GM19043 (cell line): ENCODE data around the gene ZBTB22.
"Not testable (repeated sequence)": the region's sequence is repeated elsewhere in the genome, so short reads cannot be mapped to it uniquely, and the experiment has no call there.

Experiments
- ATAC-seq: cut with Tn5 transposase; IDR thresholded peaks from one replicate; pipeline ENCODE4 v1.9.1; 2021; ENCODE audit warnings: low read depth; ENCODE audit not compliant: unreplicated experiment

Gene ZBTB22

DNA sequence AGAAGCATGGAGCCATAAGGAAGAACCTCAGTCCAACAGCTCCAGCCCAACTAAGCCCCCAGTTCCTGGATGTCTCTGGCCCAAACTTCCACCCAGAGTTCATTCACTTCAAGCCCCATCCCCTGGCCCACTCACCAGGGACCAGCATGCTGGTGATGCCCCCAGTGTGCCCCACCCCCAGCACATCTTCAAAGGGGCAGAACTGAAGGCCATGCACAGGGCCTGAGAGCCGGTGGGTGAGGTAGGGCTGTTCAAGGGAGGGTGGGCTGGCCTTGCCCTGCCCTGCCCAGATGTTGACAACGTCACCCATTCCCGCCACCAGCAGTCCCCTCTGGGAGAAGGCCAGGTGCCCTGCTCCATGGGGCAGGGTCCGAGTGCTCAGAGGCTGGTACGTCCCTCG lies 37.0 kb downstream of the ZBTB22 start:
- no peak for ATAC-seq

DNA sequence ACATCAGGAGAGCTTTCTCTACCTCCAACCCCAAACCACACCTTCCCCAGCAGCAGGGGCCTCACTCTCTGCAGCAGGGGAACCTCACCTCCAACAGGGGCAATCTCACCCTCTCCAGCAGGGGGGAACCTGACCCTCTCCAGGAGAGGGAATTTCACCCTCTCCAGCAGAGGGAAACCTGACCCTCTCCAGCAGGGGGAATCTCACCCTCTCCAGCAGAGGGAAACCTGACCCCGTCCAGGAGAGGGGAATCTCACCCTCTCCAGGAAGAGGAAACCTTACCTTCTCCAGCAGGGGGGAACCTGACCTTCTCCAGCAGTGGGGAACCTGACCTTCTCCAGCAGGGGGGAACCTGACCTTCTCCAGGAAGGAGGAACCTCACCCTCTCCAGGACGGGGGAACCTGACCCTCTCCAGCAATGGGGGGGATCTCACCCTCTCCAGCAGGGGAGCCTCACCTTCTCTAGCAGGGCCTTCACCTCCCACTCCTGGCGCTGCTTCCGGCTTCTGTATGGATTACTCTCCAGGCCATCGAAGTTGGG lies 37.5 kb downstream of the ZBTB22 start:
- no peak for ATAC-seq

DNA sequence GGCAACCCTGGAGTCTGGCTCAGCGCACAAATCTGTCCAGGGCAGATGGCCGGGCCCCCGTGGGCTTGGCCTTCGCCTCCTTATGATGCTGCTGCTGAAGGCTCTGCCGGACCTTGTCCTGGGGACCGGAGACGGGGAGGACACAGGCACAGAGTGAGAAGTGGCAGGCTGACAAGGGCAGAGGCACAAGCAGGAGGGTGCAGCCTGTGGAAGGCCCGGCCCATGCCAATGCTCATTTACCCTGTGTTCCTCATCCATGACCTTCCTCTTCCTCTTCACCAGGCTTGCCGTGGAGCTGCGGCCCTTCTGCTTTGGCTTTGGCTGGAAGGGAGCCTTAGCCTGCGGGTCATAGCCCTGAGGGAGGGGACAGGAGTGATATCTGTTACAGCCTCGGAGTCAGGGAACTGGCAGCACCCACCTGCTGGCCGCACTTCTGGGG lies 38.3 kb downstream of the ZBTB22 start:
- ATAC-seq: no peak

DNA sequence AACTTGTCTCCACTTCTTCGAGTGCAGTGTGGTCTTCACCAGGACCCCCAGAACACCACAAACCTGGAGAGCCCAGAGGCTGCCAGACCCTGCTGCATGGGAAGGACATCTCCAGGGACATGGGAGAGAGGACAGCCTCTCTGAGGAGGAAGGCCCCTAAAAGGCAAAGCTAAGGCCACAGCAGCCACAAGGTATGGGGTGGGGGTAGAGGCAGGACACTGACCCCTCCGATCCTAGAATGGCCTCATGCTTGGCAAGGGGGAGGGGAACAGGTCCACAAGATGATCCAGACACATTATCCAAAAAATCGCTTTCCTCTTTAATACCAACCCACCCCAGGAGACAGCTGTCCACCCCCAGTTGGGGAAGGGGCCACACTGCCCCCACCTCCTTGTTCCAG lies 38.7 kb downstream of the ZBTB22 start:
- no peak for ATAC-seq

DNA sequence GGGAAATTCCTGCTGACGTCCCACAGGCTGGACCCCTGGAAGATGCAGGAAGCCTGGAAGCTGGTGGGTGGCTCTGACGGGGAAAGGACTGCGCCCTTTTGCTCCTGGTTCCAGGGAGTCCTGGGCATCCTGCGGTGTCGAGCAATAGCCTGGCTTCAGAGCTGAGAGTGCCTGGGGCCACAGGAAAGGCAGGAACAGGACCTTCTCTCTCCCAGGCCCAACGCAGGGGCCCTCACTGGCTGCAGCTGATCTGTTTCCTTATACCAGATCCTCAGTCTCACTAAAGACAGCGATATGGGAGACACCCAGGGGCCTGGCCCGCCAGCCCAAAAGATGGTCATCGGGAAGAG lies 39.2 kb downstream of the ZBTB22 start:
- no peak for ATAC-seq

DNA sequence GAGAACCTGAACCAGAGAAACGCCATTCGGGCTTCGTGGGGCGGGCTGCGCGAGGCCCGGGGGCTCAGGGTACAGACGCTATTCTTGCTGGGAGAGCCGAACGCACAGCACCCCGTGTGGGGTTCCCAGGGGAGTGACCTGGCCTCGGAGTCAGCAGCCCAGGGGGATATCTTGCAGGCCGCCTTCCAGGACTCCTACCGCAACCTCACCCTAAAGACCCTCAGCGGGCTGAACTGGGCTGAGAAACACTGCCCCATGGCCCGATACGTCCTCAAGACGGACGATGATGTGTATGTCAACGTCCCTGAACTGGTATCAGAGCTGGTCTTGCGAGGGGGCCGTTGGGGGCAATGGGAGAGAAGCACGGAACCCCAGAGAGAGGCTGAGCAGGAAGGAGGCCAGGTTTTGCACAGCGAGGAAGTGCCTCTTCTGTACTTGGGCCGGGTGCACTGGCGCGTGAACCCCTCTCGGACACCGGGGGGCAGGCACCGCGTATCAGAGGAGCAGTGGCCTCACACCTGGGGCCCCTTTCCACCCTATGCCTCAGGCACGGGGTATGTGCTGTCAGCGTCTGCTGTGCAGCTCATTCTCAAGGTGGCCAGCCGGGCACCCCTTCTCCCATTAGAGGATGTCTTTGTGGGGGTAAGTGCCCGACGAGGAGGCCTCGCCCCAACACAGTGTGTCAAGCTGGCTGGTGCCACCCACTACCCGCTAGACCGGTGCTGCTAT lies 39.7 kb downstream of the ZBTB22 start:
- no peak for ATAC-seq

DNA sequence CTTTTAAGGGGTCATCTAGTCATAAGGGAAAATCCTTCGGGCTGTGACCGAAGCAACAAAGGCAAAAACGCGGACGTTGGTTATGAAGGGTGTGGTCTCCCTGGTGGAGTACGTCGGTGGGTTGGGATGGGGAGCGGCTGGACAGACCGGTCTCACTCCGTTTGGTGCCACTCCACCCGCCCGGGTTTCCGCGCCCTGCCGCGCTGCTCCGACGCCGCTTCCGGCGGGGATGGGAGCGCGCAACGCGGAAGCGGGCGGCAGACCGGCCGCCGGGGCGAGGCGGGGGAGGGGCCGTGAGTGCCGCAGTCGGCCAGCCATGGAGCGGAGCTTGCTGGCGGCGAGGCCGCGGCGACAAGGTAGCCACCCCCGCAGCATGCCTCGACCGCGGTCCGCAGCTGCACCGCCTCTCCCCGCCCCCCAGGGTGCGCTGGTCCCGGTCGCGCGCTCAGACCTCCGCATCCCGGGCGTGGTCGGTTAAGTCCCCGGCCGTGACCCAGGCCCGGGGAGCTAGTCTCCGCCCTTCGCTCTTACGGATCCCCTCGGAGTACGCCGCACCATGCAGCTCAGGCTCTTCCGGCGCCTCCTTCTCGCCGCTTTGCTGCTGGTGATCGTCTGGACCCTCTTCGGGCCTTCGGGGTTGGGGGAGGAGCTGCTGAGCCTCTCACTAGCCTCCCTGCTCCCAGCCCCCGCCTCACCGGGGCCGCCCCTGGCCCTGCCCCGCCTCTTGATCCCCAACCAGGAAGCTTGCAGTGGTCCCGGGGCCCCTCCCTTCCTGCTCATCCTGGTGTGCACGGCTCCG lies 40.5 kb downstream of the ZBTB22 start, which contains the start of gene B3GALT4:
Gene B3GALT4 (plus strand): TSS at position 260 of the 799 bp plus-strand sequence. CDS start 297 bp downstream, at position 557.
- peak; percentile 51 for ATAC-seq

DNA sequence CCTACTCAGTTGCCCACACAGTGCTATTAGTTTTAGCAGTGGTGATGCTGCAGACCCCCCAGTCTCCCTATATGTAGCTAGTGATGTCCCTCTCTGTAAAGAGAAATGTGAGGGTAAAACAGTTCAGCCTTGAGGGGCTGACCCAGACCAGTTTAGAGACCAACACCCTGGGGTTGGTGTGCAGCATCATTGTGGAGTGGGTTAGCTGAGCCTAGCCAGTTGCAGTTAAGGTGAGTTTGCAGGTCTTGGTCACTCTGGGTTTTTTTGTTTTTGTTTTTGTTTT lies 41.0 kb downstream of the ZBTB22 start:
- no peak for ATAC-seq

DNA sequence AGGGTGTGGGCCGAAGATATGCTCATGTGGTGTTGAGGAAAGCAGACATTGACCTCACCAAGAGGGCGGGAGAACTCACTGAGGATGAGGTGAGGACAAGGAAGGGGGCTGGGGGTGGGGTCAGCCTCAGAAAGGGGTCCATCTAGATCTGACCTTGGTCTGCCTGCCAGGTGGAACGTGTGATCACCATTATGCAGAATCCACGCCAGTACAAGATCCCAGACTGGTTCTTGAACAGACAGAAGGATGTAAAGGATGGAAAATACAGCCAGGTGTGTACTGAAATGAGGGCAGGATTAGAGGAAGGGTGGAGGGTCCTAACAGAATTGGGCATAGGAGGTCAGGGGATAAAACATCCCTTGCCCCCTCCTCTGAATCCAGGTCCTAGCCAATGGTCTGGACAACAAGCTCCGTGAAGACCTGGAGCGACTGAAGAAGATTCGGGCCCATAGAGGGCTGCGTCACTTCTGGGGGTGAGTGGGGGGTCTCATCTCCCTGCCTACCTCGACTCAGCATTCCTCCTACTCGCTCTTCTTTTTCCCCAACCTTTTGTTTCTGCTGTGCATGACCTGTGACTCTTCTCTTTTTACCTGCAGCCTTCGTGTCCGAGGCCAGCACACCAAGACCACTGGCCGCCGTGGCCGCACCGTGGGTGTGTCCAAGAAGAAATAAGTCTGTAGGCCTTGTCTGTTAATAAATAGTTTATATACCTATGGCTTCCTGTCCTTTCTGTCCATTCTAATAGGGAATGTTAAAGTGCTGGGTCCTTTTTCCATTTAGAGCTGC lies 41.6 kb downstream of the ZBTB22 start:
- ATAC-seq: not testable (repeated sequence)

DNA sequence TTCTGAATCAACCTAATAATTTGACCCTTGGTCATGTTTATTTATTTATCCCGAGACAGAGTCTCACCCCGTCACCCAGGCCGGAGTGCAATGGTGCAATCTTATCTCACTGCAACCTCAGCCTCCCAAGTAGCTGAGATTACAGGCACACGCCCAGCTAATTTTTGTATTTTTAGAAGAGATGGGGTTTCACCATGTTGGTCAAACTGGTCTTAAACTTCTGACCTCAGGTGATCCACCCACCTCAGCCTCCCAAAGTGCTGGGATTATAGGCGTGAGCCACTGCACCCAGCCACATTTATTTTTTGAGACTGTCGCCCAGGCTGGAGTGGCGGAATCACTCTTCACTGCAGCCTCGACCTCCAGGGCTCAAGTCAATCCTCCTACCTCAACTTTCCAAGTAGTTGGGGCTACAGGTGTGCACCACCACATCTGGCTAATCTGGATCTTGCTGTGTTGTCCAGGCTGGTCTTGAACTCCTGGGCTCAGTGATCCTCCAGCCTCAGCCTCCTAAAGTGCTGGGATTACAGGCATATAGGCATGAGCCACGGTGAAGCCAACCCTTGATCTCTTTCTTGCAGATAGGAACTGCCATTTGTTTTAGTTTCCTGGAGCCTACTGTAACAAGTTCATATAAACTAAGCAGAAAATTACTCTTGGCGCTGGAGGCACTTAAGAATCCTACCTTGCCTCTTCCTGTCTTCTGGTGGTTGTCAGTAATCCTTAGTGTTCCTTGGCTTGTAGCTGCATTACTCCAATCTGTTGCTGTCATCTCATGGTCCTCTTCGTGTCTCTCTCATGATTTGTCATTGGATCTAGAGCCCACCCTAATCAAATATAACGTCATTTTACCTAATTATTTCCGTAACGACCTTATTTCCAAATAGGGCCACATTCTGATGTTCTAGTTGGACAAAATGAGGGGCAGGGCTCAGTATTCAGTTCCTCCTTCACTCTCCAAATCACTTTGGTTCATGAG lies 43.3 kb downstream of the ZBTB22 start:
- no peak for ATAC-seq

DNA sequence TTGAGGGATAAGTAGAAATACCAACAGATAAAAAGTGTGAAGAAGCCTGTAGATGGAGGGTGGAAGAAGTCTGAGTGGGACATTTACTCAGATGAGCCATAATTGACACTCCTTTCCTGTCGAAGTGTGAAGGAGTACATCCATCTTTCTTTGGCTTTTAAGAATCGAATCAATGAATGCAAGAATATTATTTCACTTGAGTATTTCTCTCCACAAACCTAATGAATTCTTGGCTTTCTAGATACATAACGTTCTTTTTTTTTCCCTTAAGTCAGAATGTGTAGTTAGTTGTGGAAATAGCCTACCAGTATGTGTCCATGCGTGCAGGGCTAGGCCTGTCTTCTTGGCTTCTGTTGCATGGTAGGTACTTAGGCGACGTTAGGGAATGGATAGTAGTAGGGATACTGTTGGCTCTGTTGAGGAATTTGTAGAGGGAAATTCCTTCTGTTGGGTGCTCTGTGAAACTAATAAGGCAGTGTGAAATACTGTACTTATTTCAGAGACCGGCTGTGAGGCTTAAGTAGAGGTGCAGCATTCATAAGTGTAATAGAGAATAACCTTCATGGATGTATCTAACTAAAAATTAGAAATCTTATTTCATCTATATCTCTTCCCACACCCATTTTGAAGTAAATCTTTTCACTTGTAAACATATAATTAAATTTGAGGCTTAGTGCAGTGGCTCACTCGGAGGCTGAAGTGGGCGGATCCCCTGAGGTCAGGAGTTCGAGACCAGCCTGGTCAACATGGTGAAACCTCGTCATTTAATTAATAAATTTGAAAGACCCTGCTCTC lies 44.2 kb downstream of the ZBTB22 start:
- ATAC-seq: no peak

DNA sequence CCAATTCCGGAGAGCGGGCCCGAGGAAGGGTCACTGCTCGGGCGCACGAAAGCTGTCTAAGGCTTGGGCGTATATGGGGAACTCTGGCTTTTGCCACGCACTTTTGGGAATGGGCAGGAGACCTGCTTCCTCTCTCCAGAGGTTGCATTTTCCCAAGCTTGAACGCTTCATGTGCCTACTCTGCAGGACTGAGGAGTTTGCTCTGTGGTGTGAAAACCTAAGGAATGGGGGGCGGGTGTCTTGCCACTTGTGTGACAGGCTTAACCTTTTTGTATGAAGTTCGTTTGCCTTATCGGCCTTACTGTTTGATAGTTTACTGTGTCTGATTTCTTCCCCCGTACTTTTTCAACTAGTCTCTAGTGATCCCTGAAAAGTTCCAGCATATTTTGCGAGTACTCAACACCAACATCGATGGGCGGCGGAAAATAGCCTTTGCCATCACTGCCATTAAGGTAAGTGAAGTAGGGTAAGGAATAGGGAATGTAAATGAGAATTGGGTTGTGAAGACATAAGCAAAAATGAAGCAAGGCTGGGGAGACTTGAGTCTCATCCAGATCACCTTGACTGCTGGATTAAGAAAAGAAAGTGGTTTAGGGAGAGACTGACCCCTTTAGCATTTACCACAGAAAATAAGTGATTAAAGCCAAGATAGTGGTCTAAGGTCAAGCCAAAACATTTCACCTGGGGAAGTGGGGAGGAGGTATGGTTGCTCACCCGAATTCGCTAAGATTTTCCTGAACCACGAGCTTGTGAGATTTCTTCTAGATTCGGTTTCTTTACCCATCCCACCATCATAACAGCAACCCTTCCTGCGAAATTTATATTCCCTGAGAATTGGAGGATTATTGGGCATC lies 45.0 kb downstream of the ZBTB22 start:
- no peak for ATAC-seq

DNA sequence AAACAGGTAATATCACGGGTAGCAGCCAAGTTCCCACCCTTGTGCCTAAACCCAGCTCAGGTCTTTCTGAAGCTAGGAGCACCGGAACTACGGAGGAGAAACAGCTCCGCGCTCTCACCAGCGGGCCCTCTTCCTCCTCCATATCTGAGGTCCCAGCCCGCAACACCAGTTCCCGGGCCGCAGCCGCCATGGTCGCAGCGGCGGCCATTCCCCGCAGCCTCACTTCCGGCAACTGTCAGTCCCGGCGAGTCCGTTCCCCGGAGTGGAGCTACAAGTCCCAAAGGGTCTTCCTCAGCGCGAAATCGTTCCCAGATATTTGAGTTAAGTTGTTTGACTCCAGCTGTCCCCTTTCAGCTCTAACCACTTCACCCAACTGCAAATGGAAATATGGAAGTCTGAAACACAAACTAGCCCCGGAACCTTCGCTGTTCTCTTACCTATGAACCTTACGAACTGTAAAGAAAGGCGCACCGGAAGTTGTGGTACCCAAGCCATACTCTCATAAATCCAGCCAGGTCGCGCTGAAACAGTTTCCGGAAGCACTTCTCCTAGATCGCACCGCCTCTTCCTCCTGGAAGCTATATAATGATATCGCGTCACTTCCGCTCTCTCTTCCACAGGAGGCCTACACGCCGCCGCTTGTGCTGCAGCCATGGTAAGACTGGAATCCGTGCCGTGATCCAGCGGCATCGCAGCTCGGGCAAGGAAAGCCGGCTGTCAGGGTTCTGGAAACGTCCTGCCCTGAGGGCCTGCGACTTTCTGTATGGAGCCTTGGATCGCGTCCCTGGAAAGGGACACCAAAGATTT lies 45.9 kb downstream of the ZBTB22 start, which contains the start of the genes RPS18 and VPS52:
Gene RPS18 (plus strand): TSS at position 608 of the 807 bp plus-strand sequence. CDS start 45 bp downstream, at position 653.
Gene VPS52 (minus strand): TSS at position 409 of the 807 bp plus-strand sequence. CDS start 201 bp downstream, at position 208.
- peak; percentile 71 for ATAC-seq

DNA sequence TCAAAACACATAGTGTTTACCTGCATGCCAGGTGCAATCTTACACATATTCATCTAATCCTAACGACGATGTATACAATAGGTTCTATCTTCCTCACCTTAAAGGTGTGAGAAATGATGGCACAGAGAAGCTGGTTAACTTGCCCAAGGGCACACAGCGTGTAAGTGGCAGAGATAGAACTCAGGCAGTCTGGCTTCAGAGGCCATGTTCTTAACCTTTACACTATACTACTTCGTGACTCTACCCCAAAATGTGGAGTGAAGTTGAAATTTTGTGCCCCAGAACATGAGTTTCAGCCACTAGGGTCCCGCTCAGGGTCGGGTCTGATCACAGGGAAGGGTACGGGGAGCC lies 46.5 kb downstream of the ZBTB22 start:
- ATAC-seq: no peak
